Right renal cortex interstitium (tissue), 3 donors: ENCODE measurements around the gene RAE1. TPM values are rescaled to one million over a fixed set of nuclear protein-coding genes. Genes with fewer than 3 reads are reported as not detected.
"Not testable (repeated sequence)": the region's sequence is repeated elsewhere in the genome, so short reads cannot be mapped to it uniquely, and the experiment has no call there.

Source experiments
- DNase-seq, 3 donors: peaks; one replicate each; pipeline ENCODE4 v3.0.0-alpha.2; 2013; ENCODE audit warnings: low read depth in 3 of 3, low spot score in 2 of 3
- polyA plus RNA-seq, 3 donors: library from polyadenylated mRNA; unstranded; fragments of 120-200 nt; gene quantifications; one replicate each; pipeline ENCODE4 v1.2.1, GENCODE V29; 2013; ENCODE audit not compliant: insufficient read length in 3 of 3

RAE1 gene
- polyA plus RNA-seq, 3 donors = 61.2 to 67.6 (median 64.5) TPM

DNA sequence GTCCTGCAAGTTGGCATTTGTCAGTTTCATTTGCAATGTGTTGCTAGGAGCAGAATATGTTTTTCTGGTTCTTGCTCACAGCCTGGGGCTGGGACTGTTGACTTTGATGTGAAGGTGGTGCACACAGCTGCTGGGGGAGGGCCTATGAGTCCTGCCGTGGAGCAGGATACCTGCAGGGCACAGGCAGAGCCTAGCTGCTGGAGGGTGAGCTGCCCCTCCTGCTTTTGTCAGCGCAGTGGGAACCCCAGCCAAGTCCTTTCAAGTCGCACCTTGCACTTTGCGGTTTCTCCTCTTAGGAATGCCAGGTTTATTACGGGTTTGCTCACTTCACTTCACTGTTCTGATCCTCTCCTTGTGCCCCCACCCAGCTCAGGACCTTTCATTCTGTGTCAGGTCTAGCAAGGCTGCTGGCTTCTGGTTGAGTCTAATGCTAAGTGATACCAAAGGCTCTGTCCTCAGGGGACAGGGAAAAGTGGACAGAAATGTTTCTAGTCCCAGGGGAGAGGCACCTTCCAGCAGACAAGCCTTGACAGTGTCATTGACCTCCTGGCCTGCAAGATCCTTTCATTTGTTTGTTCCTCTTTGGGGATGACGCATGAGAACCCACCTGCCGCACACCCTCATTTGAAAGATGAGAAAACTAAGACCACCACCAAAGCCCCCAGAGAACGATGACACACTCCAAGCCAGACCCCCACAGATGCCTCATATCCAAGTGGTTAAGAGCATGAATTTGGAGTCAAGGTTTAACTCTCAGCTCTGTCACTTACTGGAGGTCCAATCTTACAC lies 24.2 kb upstream of the RAE1 start:
- DNase-seq = peak in 1 of 3 donors; percentile 41

DNA sequence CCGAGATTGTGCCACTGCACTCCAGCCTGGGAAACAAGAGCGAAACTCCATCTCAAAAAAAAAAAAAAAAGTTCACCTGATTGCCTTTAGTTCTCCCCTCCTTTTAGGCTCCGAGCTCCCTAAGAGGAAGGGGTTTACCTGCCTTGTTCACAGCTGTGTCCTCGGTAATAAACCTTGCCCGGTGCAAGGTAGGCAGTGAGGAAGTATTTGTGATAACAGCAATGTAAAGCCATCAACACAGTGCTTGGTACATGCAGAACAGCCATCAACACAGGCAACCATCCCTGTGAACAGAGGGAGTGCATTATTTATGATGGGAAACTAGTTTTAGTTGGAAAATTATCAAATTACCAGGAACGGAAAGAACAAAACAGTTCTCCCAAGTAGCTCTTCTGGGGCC lies 23.2 kb upstream of the RAE1 start:
- no peak for DNase-seq

DNA sequence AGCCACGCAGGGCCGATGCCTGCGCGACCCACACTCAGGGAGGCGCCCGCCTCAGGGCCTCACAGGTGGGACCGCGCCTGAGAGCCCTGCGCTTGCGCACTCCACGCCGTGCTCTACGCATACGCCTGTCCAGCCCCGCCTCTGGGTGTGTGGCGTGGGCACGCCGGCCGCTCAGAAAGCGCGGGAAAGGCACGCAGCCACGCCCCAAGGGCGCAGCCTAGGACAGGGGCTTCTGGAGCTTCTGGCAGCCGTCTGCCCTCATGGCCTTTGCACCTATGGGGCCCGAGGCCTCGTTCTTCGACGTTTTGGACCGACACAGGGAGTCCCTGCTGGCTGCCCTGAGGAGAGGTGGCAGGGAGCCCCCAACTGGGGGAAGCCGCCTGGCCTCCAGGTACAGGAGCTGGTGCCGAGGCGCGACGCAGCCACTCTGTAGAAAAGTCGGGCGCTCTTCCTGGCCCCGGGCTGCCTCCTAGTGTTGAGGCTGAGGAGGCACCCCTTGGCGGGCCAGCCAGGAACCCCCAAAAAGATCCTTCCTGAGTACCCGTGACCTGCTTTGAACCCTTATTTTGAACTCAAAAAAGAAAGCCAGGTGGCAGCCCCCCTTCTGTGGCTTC lies 21.3 kb upstream of the RAE1 start, which contains the start of gene SPO11:
Gene SPO11 (plus strand): TSS at position 196 of the 614 bp plus-strand sequence. CDS start 65 bp downstream, at position 261.
- DNase-seq = no peak

DNA sequence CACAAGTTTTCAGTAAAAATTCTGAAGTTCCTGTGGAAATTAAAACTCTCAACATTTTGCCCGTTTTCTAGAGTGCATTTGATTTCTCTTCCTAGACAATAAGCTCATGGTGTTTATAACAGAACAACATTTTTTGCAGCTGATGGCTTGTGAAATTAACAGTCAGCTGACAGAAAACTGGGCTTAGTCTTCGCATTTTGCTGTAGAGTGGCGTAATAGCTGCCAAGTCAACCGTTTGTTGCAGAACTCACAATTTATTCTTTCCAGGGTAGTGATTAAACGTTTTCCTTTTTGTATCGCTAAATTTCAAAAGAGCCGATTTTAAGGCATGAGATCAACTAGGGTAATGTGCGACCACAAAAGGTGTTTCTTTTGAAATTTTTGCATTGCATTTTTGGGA lies 20.1 kb upstream of the RAE1 start:
- DNase-seq = no peak

DNA sequence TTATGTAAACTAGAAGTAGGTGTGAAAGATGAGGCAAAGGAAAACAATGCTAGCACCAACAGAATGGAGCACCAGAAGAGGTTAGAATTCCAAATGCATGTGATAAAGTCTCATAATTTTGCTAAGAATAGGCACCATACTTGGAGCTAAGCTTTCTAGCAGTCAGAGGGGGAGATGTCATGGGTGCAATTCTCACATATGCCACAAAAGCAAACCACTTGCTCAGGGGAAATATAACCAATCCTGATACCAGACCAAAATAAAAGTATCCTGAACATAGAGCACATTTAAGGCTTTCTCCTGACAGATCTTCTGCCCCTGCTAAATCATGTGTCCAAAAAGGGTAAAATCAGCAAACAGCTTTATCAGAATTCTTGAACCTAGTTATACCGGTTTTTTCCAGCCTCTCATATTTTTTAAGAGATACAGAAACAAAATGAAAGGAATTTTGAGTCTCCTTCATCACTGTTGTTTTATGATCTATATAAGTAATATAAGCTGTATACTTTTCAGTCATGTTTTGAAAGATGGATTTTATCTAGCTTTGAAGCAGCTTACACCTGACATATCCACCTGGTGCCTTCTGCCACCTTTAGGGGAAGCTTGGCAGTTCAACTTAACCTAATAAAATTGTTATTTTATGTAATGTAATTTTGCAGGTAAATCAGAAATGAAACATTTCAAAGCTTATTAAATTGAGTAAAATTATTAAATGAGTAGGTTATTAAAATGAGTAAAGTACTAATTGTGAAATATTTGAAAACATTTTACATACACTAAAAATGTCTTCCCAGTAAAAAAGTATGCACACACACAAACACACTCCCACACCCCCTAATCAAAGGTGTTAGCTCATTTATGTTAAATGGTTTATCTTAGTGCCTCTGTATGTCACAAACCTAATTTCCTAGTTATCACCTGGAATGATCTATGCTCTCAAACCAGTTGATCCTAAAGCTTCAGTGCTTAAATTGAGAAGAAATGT lies 18.7 kb upstream of the RAE1 start:
- no peak for DNase-seq

DNA sequence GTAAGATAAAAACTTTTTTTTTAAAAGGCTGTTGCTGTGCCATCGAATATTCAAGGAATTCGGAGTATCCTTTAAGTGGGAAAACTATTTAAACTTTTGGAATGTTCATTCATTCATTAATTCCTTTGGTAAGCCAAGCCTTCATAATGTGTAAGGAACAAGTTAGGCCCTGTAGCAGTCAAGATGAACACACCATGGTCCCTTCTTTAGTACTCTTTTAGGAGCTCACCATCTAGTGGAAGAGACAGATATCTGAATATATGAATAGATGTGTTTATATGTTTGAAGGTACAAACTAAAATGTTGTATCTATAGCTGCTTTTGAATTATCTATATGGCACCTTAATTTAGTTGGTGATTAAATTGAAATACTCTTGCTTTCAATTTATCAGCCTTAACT lies 15.7 kb upstream of the RAE1 start:
- DNase-seq = no peak

DNA sequence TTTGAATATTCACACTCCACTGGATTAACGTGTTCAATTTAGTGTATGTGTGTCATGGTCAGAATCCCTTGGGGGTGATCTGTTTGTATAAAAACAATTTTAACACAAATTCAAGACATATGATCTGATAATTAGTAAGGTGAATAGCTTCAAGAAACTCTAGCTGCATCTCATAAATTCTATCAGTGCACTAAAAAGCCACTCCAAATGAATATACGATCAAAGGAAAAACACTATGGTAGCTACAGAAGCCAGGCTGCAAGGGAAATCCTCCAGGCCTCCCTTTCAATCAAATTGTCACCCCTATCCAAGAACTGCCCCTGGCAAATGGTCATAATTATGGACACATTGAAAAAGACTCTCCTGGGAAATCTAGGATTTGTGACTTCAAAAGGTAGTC lies 9.4 kb upstream of the RAE1 start:
- no peak for DNase-seq

DNA sequence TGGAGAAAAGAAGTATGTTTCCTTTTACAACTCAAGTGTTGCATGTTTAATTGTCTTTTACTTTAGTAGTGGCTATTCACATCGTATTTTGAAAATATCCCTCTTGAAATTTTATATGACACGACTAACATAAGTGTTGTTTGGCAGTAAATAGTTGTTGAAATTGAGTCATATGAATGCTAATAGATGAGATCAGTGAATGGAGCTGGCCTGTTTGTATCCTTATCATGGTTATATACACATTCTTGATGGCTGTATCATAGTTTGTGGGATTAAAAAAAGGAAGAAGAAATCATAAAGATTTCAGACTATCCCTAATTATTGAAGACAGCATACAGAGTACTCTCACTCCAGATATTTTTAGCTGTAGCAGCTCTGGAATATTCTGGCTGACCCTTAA lies 8.2 kb upstream of the RAE1 start:
- no peak for DNase-seq

DNA sequence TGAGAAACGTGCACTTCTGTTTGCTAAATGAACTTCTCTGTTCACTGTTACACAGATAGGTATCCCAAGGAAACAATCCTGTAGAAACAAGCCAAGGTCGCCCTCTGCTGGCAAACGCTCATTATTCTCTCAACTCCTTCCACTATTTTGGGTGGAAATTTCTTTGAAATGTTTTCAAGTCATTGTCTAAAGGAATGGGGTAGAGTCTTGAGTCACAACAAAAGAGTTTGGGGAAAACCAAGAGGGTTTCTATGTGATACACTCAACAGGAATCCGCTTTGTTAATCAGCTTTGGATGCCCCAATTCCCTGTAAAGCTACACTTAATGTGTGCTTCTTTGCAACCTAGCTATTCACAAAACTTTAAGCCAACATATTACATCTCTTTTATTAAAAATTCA lies 4.6 kb upstream of the RAE1 start:
- DNase-seq = peak in 2 of 3 donors; percentile 49 to 61

DNA sequence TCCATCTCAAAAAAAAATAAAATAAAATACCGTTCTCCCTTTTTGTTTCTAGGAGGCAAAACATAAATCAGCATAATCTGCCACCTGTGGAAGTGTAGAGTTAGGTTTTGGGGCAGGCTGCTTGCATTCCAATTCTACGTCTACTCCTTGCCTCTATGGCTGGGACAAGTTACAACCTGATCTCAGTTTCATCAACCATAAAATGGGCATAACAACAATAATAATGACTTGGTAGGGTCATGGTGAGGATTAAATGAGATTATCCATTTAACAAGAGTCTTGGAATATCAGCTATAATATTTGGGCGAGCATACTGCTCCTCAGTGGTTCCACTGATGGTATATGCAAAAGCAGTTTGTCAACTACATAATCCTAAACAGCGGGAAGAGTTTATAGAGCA lies 3.7 kb upstream of the RAE1 start:
- no peak for DNase-seq

DNA sequence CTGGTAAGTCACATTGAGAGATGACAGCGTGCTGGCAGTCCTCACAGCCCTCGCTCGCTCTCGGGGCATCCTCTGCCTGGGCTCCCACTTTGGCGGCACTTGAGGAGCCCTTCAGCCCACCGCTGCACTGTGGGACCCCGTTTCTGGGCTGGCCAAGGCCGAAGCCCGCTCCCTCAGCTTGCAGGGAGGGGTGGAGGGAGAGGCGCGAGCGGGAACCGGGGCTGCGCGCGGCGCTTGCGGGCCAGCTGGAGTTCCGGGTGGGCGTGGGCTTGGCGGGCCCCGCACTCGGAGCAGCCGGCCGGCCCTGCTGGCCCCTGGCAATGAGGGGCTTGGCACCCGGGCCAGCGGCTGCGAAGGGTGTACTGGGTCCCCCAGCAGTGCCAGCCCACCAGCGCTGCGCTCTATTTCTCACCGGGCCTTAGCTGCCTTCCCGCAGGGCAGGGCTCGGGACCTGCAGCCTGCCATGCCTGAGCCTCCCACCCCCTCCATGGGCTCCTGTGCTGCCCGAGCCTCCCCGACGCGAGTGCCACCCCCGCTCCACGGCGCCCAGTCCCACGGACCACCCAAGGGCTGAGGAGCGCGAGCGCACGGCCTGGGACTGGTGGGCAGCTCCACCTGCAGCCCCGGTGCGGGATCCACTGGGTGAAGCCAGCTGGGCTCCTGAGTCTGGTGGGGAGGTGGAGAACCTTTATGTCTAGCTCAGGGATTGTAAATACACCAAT lies 2.7 kb upstream of the RAE1 start:
- not testable (repeated sequence) for DNase-seq

DNA sequence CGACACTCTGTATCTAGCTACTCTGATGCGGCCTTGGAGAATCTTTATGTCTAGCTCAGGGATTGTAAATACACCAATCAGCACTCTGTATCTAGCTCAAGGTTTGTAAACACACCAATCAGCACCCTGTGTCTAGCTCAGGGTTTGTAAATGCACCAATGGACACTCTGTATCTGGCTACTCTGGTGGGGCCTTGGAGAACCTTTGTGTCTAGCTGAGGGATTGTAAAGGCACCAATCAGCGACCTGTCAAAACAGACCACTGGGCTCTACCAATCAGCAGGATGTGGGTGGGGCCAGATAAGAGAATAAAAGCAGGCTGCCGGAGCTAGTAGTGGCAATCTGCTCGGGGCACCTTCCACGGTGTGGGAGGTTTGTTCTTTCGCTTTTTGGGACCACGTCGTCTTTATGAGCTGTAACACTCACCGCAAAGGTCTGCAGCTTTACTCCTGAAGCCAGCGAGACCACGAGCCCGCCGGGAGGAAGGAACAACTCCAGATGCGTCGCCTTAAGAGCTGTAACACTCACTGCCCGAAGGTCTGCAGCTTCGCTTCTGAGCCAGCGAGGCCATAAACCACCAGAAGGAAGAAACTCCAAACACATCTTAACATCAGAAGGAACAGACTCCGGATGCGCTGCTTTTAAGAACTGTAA lies 2.0 kb upstream of the RAE1 start:
- DNase-seq = not testable (repeated sequence)

DNA sequence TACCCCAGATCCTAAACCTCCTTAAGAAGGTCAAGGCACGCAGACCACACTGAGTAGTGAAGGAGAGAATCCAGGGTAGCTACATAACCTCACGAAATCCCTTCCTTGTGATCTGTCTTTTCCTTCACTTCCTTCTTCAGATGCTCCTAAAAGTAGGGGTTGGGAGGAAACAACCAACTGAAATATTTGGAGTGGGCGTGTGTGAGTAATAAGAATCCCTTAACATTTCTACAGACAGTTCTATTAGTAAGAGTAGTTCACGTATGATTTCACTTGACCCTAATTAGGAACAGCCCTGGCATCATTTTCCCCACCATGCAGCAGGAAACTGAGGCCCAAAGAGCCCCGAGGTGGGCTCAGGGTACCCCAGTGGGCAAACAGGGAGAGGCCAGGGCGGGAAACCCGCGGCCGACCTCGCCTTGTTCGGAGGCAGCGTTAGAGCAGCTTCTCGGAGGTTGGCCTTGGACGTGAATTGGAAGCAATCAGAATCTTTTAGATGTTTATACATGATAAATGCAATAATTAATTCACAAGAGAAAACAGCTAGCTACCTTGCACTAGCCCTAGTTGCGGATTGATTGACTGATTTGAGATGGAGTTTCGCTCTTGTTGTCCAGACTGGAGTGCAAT lies 859 bp upstream of the RAE1 start:
- no peak for DNase-seq

DNA sequence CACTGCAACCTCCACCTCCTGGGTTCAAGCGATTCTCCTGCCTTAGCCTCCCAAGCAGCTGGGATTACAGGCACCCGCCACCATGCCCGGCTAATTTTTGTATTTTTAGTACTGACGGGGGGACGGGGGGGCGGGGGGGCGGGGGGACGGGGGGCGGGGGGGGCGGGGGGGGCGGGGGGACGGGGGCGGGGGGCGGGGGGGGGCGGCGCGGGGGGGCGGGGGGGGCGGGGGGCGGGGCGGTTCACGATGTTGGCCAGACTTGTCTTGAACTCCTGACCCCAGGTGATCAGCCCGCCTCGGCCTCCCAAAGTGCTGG lies 371 bp upstream of the RAE1 start:
- DNase-seq = not testable (repeated sequence)

DNA sequence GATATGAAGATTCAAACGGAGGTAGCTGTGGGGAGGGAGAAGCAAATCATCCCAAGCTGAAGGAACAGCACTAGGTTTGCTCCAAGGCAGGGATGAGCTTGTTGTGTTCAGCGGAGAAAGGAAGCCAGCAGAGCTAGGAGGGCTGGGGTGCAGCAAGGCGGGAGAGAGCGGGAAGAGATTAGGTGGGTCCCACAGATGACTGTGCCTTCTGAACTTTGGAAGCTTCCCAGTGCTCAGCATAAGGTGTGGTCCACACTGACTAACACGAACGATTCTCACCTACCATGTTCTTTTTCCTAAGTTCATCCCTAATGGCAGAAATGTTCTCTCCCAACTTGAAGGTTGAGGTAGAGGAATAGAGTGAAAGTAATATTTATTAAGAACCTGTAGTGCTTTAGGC lies 1.2 kb downstream of the RAE1 start:
- DNase-seq = no peak

DNA sequence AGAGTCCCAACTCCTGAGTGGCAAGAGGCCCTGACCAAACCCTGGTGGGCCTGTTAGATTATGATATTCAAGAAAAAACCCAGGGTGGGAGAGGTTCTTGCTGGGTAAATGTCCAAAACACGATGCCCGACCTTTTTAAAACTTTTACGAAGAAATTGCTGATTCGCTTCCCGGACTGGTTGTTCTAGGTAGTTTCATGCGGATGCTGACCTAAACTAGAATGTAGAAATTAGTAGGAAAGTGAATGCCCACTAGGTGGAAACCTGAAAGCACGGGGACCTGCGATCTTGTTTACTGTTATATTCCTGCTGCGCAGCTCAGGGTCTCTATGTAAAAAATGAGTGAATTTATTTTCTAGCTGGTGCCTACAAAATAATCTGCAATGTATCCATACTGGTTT lies 2.3 kb downstream of the RAE1 start:
- no peak for DNase-seq

DNA sequence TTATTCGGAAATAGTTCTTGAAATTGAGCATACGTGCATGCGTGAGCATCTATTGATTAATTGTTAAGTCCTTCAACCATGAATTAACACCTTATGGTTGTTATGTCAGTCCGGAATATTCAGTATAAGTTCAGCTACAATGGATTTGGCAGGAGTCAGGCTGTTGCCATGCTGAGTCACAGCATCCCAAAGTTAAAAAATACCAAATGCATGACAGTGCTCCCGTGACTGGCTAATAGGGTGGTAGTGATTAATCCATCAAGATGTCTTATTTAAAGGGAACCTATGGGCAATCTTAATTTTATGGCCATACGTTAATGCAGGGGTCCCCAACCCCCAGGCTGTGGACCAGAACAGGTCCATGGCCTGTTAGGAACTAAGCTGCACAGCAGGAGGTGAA lies 10.5 kb downstream of the RAE1 start:
- no peak for DNase-seq

DNA sequence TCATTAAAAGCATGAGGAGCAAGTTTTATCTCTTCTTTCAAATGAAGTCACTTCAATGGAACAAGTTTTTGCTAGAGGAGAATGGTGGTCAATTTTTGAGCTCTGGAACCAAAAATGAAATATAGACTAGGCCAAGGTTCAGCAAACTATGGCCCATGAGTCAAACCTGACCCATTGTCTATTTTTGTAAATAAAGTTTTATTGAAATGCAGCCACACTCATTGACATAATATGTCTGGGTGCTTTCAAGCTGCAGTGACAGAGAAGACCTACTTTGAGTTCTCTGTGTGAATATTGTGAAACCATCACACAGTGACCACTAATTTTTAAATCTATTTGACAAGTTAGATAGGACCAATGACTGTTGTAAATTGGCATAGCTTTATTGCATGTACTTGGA lies 13.4 kb downstream of the RAE1 start:
- no peak for DNase-seq

DNA sequence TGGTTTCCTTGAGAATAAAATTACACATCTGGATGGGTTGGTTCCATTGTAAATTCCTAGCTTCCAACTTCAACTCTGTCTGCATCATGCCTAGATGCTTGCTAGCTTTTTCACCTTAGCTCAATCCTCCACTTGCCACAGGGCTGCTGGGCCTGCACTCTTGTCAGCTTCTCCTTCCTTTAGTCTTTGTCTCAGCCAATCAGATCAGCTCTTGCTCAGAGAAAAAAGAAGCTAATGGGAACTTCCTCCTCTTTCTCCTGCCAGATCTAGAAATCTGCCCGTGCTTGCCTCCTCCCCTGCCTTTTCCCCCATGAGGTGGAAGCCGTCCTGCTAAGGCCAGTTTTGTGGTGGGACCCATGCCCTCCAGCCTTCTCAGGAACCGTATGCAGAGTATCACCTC lies 18.5 kb downstream of the RAE1 start:
- DNase-seq = no peak

DNA sequence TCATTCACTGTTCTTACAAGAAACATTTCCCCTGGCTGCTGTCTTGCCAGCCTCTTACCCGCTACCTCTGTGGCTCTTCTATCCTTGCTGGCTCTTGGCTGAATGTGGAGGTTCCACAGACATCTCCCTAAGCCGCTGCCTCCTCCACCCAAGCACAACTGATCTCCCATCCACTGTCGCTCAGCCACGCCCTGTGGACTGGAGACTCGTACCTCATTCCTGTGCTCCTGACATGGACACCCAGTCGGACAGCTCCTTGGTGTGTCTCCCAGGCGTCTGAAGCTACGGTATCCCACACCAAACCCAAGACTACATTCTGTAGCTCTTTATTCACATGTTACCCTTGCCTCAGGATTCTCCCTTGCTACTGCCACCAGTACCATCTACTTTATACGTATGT lies 19.3 kb downstream of the RAE1 start:
- DNase-seq = no peak
